ENCODE measurements around the gene TP73. TPM values are rescaled to one million over a fixed set of nuclear protein-coding genes. Genes with fewer than 3 reads are reported as not detected.

TP73 gene
- total RNA-seq, 4 donors from 2014 or later, result 4.9 to 8.8 (median 7.0) TPM

GRCh38 chr1:3653286-3653618 lies 936 bp downstream of the TP73 start:
- H3K9me3 ChIP-seq, result no peaks in the 10 kb centered on the region
- peak overlapping the region in 1 of 4 donors; percentile 77 for H3K4me3 ChIP-seq
- TF ChIP-seq POLR2A (IDR thresholded peaks at IDR 0.05), result no peak
- H3K27ac ChIP-seq, result no peak overlapping the region
- WGBS, 2 donors, result 41 to 49% methylated on average over 2 to 6 of the region's 10 CpGs
- peaks cover 29 to 46% (median 37%) of the 10 kb centered on the region in 3 donors for H3K4me1 ChIP-seq
- no peak for DNase-seq
- intact Hi-C loops (cut with DNase I), result no loop called here
- no peaks in the 10 kb centered on the region for H3K36me3 ChIP-seq
- H3K27me3 ChIP-seq, result peaks cover 12 to 80% (median 20%) of the 10 kb centered on the region in 4 donors

GRCh38 chr1:3654549-3655281 lies 2.4 kb downstream of the TP73 start:
- Histone ChIP-seq H3K9me3 (no peaks in the 10 kb centered on the region), H3K4me3 (no peak overlapping the region), H3K4me1 (peaks cover 23 to 33% (median 31%) of the 10 kb centered on the region in 3 donors), H3K27me3 (peaks cover 12 to 83% (median 20%) of the 10 kb centered on the region in 4 donors), H3K27ac (no peak overlapping the region), H3K36me3 (no peaks in the 10 kb centered on the region)
- DNase-seq, result no peak
- intact Hi-C loops (cut with DNase I), result no loop called here
- no peak for TF ChIP-seq POLR2A (IDR thresholded peaks at IDR 0.05)
- TF ChIP-seq CTCF (IDR thresholded peaks at IDR 0.05), result no peak
- WGBS, 2 donors, result 87 to 90% methylated on average over 15 to 20 of the region's 22 CpGs

- DNase-seq, result no peak
- peaks cover 0 to 67% (median 9%) of the 10 kb centered on the region in 4 donors for H3K27me3 ChIP-seq
- no peaks in the 10 kb centered on the region for H3K9me3 ChIP-seq
- H3K4me1 ChIP-seq, result peaks cover 9 to 16% (median 14%) of the 10 kb centered on the region in 3 donors
- H3K4me3 ChIP-seq, result no peak overlapping the region
- H3K27ac ChIP-seq, result no peak overlapping the region
- no peaks in the 10 kb centered on the region for H3K36me3 ChIP-seq
- TF ChIP-seq POLR2A (IDR thresholded peaks at IDR 0.05) (no peak), CTCF (IDR thresholded peaks at IDR 0.05) (no peak)
- intact Hi-C loops (cut with DNase I), result no loop called here
- WGBS, 2 donors, result 83 to 85% methylated on average over 12 to 13 of the region's 13 CpGs
These were observed 4.3 kb downstream of the TP73 start for GRCh38 chr1:3656450-3657095.

GRCh38 chr1:3657096-3657475 lies 4.8 kb downstream of the TP73 start:
- Histone ChIP-seq H3K9me3 (no peaks in the 10 kb centered on the region), H3K27me3 (peaks cover 0 to 64% (median 5%) of the 10 kb centered on the region in 4 donors), H3K4me3 (no peak overlapping the region), H3K27ac (no peak overlapping the region), H3K36me3 (no peaks in the 10 kb centered on the region), H3K4me1 (peaks cover 5 to 11% (median 9%) of the 10 kb centered on the region in 3 donors)
- intact Hi-C loops (cut with DNase I), result no loop called here
- TF ChIP-seq POLR2A (IDR thresholded peaks at IDR 0.05) (no peak), CTCF (IDR thresholded peaks at IDR 0.05) (no peak)
- no peak for DNase-seq
- WGBS, 2 donors, result 59 to 81% methylated on average over 6 of the region's 6 CpGs

- intact Hi-C loops (cut with DNase I), result no loop called here
- TF ChIP-seq CTCF (IDR thresholded peaks at IDR 0.05), result no peak
- no peak for TF ChIP-seq POLR2A (IDR thresholded peaks at IDR 0.05)
- DNase-seq, result no peak
These were observed 5.4 kb downstream of the TP73 start for GRCh38 chr1:3657578-3658230.

More at GRCh38 chr1:3657578-3658230, 5.4 kb downstream of the TP73 start:
- no peaks in the 10 kb centered on the region for H3K36me3 ChIP-seq
- 86 to 89% methylated on average over 11 to 14 of the region's 26 CpGs for WGBS, 2 donors
- H3K27me3 ChIP-seq, result peaks cover 0 to 64% (median 4%) of the 10 kb centered on the region in 4 donors
- H3K9me3 ChIP-seq, result no peaks in the 10 kb centered on the region
- H3K4me3 ChIP-seq, result no peak overlapping the region
- no peak overlapping the region for H3K27ac ChIP-seq
- H3K4me1 ChIP-seq, result peaks cover 3 to 5% (median 4%) of the 10 kb centered on the region in 3 donors
